Hematopoietic multipotent progenitor cell treated with erythropoietin and hydrocortisone succinate and interleukin-3 and kit ligand, for 6 days (in vitro differentiated cells): ENCODE results near the gene VIPR2.
"Not testable (repeated sequence)": the region's sequence is repeated elsewhere in the genome, so short reads cannot be mapped to it uniquely, and the experiment has no call there.

Experiments
- DNase-seq: peaks from one replicate; pipeline ENCODE4 v3.0.0-alpha.2; 2015

Gene VIPR2

GRCh38 chr7:159084069-159084801 is 60.4 kb downstream of the VIPR2 start:
- no peak for DNase-seq

- no peak for DNase-seq
These were observed 61.0 kb downstream of the VIPR2 start for GRCh38 chr7:159083698-159084068.

GRCh38 chr7:159083001-159083697 is 61.5 kb downstream of the VIPR2 start:
- DNase-seq = no peak

- not testable (repeated sequence) for DNase-seq
These were observed 62.6 kb downstream of the VIPR2 start for GRCh38 chr7:159082075-159082474.

GRCh38 chr7:159078911-159079270 is 65.8 kb downstream of the VIPR2 start:
- no peak for DNase-seq

GRCh38 chr7:159078193-159078910 is 66.3 kb downstream of the VIPR2 start:
- DNase-seq = no peak

- no peak for DNase-seq
These were observed 68.3 kb downstream of the VIPR2 start for GRCh38 chr7:159076333-159076732.

- no peak for DNase-seq
These were observed 69.0 kb downstream of the VIPR2 start for GRCh38 chr7:159075563-159076238.

- no peak for DNase-seq
These were observed 73.4 kb downstream of the VIPR2 start for GRCh38 chr7:159071260-159071659.

GRCh38 chr7:159070431-159071148 is 74.1 kb downstream of the VIPR2 start:
- DNase-seq = no peak

- no peak for DNase-seq
These were observed 75.7 kb downstream of the VIPR2 start for GRCh38 chr7:159068893-159069448.

GRCh38 chr7:159068488-159068811 is 76.2 kb downstream of the VIPR2 start:
- no peak for DNase-seq

- DNase-seq = no peak
These were observed 76.8 kb downstream of the VIPR2 start for GRCh38 chr7:159067576-159068487.

GRCh38 chr7:159066816-159067575 is 77.7 kb downstream of the VIPR2 start:
- DNase-seq = no peak

- DNase-seq = no peak
These were observed 78.7 kb downstream of the VIPR2 start for GRCh38 chr7:159065852-159066480.

GRCh38 chr7:159064816-159065510 is 79.7 kb downstream of the VIPR2 start:
- DNase-seq = no peak

GRCh38 chr7:159064121-159064815 is 80.4 kb downstream of the VIPR2 start:
- no peak for DNase-seq

- no peak for DNase-seq
These were observed 81.4 kb downstream of the VIPR2 start for GRCh38 chr7:159063046-159063840.
